Subcutaneous abdominal adipose tissue (tissue), 5 donors: ENCODE measurements around the gene KCNMA1.

Experiments
- H3K27ac ChIP-seq: one replicate; pipeline ENCODE4 v1.7.0; 2013; ENCODE audit warnings: low read depth, mild to moderate bottlenecking, inconsistent platforms, low read length, moderate library complexity
- H3K27me3 ChIP-seq, 5 donors: one replicate each; pipeline ENCODE4 v1.7.0; 2013; ENCODE audit warnings: low read length in 5 of 5, inconsistent platforms in 1 of 5; ENCODE audit not compliant: control insufficient read depth in 5 of 5, insufficient read depth in 4 of 5
- H3K36me3 ChIP-seq, 5 donors: one replicate each; pipeline ENCODE4 v1.7.0; 2013; ENCODE audit warnings: low read length in 5 of 5; ENCODE audit not compliant: control insufficient read depth in 5 of 5, insufficient read depth in 5 of 5
- H3K4me1 ChIP-seq, 5 donors: one replicate each; pipeline ENCODE4 v1.7.0; 2013; ENCODE audit warnings: low read length in 5 of 5, mild to moderate bottlenecking in 3 of 5, moderate library complexity in 1 of 5; ENCODE audit not compliant: control insufficient read depth in 5 of 5, insufficient read depth in 5 of 5
- H3K4me3 ChIP-seq, 5 donors: one replicate each; pipeline ENCODE4 v1.7.0; 2013; ENCODE audit warnings: low read length in 5 of 5, low read depth in 1 of 5
- H3K9ac ChIP-seq, 5 donors: one replicate each; pipeline ENCODE4 v1.7.0; 2013; ENCODE audit warnings: low read length in 5 of 5, mild to moderate bottlenecking in 4 of 5, moderate library complexity in 3 of 5
- H3K9me3 ChIP-seq, 5 donors: one replicate each; pipeline ENCODE4 v1.7.0; 2013; ENCODE audit warnings: low read length in 5 of 5; ENCODE audit not compliant: control insufficient read depth in 5 of 5
- donor health status: healthy.
- donor health status: healthy.
- donor health status: healthy.
- donor health status: healthy.
- donor health status: healthy.

KCNMA1 gene

DNA sequence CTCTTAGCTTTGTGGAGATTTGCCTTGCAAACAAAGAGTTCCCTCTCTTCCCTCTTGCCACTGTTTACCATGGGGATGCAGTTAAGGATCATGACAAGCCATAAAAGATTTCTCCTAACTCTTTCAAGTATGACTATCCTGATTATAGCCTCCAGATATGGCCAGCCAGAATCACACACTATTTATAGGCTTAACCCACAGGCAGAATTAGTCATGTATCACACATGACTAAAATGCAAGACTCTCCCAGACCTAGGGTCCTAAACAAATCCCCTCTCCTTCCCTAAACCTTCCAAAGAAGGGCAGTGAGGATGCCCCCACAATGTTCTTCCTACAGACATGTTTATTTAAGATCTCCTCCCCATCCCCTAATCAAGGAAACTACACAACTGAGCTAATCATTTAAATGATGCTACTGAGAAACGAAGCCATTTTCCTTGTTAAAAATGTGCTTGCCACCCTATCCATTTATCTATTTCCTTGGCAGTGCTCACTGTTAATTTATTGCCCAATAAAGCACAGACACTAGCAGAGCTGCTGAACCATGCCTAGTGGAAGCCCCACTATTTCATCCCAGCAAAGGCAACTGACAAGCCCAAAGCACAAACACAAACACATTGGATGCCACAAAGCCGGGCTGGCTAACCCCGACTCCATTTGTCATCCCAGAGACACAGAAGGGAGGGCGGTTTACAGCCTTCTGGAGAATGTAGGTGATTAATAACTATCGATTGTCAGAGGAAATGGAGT, 363.4 kb downstream of the KCNMA1 start:
- H3K27ac ChIP-seq: no peak overlapping the region
- no peaks in the 10 kb centered on the region for H3K4me1 ChIP-seq
- no peaks in the 10 kb centered on the region for H3K36me3 ChIP-seq
- peaks cover 3 to 12% (median 7%) of the 10 kb centered on the region in 5 donors for H3K27me3 ChIP-seq
- H3K9ac ChIP-seq: no peak overlapping the region
- H3K9me3 ChIP-seq: no peaks in the 10 kb centered on the region
- no peak overlapping the region for H3K4me3 ChIP-seq

GRCh38 chr10:77269163-77269562, 368.4 kb downstream of the KCNMA1 start:
- Histone ChIP-seq H3K4me1 (no peaks in the 10 kb centered on the region), H3K9me3 (no peaks in the 10 kb centered on the region), H3K27me3 (peaks cover 0 to 9% (median 4%) of the 10 kb centered on the region in 5 donors), H3K4me3 (no peak overlapping the region), H3K27ac (no peak overlapping the region), H3K9ac (no peak overlapping the region), H3K36me3 (no peaks in the 10 kb centered on the region)

- peaks cover 0 to 10% (median 2%) of the 10 kb centered on the region in 5 donors for H3K27me3 ChIP-seq
- H3K27ac ChIP-seq: no peak overlapping the region
- no peak overlapping the region for H3K9ac ChIP-seq
- H3K4me3 ChIP-seq: no peak overlapping the region
- H3K9me3 ChIP-seq: no peaks in the 10 kb centered on the region
- H3K36me3 ChIP-seq: no peaks in the 10 kb centered on the region
- no peaks in the 10 kb centered on the region for H3K4me1 ChIP-seq
Observed at GRCh38 chr10:77268721-77269120, 368.9 kb downstream of the KCNMA1 start.

GRCh38 chr10:77267703-77268675, 369.6 kb downstream of the KCNMA1 start:
- Histone ChIP-seq H3K9ac (no peak overlapping the region), H3K27ac (no peak overlapping the region), H3K36me3 (no peaks in the 10 kb centered on the region), H3K27me3 (peaks cover 0 to 10% (median 0%) of the 10 kb centered on the region in 5 donors), H3K9me3 (no peaks in the 10 kb centered on the region), H3K4me1 (no peaks in the 10 kb centered on the region), H3K4me3 (no peak overlapping the region)

DNA sequence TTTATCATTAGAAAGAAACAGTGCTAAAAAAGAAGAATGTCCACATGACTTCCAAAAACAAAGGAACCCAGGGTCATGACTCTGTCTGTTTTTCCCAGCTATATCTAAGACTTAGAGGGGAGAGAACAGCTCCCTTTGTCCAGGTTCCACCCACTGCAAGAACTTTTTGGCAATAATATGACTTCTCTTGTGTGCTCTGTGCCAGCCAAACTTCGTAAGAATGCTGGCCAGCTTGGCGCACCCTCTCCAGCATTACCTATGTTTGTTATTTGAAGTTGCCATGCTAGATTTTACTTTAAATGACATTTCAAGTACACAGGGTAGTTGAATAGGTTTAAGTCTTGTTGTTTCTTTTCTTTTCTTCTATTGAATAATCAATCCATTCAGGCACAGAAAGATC, 371.4 kb downstream of the KCNMA1 start:
- Histone ChIP-seq H3K4me3 (no peak overlapping the region), H3K9ac (no peak overlapping the region), H3K9me3 (no peaks in the 10 kb centered on the region), H3K27ac (no peak overlapping the region), H3K36me3 (no peaks in the 10 kb centered on the region), H3K4me1 (no peaks in the 10 kb centered on the region), H3K27me3 (peaks cover 0 to 10% (median 0%) of the 10 kb centered on the region in 5 donors)

DNA sequence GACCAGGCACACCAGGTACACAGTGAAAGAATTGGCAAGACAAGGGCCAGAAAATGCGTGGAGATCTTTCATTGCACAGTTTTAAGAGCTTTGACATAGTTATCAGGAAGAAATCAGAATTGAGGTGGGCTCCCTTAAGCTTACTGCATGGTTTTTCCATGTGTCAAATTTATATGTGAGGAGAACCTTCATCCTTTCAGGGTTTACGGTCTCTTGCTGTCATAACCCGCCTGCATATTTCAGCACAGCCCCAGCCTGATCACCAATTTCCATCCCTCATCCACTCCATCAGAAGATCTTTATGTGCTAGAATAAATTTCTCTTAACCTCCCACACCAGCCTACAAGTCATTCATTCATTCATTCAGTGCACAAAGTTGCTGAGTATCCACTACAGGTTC, 373.1 kb downstream of the KCNMA1 start:
- Histone ChIP-seq H3K27me3 (peaks cover 0 to 6% (median 0%) of the 10 kb centered on the region in 5 donors), H3K9me3 (no peaks in the 10 kb centered on the region), H3K4me3 (no peak overlapping the region), H3K9ac (no peak overlapping the region), H3K27ac (no peak overlapping the region), H3K4me1 (no peaks in the 10 kb centered on the region), H3K36me3 (no peaks in the 10 kb centered on the region)

- no peak overlapping the region for H3K9ac ChIP-seq
- H3K9me3 ChIP-seq: no peaks in the 10 kb centered on the region
- no peaks in the 10 kb centered on the region for H3K36me3 ChIP-seq
- no peak overlapping the region for H3K27ac ChIP-seq
- peaks cover 0 to 6% (median 0%) of the 10 kb centered on the region in 5 donors for H3K27me3 ChIP-seq
- H3K4me1 ChIP-seq: no peaks in the 10 kb centered on the region
- H3K4me3 ChIP-seq: no peak overlapping the region
Observed at GRCh38 chr10:77264107-77264506, 373.5 kb downstream of the KCNMA1 start.

GRCh38 chr10:77263700-77264099, 373.9 kb downstream of the KCNMA1 start:
- H3K27ac ChIP-seq: no peak overlapping the region
- H3K4me1 ChIP-seq: no peaks in the 10 kb centered on the region
- no peak overlapping the region for H3K9ac ChIP-seq

GRCh38 chr10:77261146-77261545, 376.5 kb downstream of the KCNMA1 start:
- H3K4me3 ChIP-seq: no peak overlapping the region
- H3K4me1 ChIP-seq: no peaks in the 10 kb centered on the region
- H3K36me3 ChIP-seq: no peaks in the 10 kb centered on the region
- H3K27ac ChIP-seq: no peak overlapping the region
- peaks cover 0 to 6% (median 0%) of the 10 kb centered on the region in 5 donors for H3K27me3 ChIP-seq
- no peaks in the 10 kb centered on the region for H3K9me3 ChIP-seq
- H3K9ac ChIP-seq: no peak overlapping the region

More at GRCh38 chr10:77263700-77264099, 373.9 kb downstream of the KCNMA1 start:
- no peaks in the 10 kb centered on the region for H3K36me3 ChIP-seq
- peaks cover 0 to 6% (median 0%) of the 10 kb centered on the region in 5 donors for H3K27me3 ChIP-seq
- H3K9me3 ChIP-seq: no peaks in the 10 kb centered on the region
- H3K4me3 ChIP-seq: no peak overlapping the region
